Measurements from ENCODE around the gene POLR2J3.
"Not testable (repeated sequence)": the region's sequence is repeated elsewhere in the genome, so short reads cannot be mapped to it uniquely, and the experiment has no call there.

GRCh38 chr7:102618122-102618521 is 45.7 kb upstream of the POLR2J3 start:
- not testable (repeated sequence) for TF ChIP-seq POLR2A (IDR thresholded peaks at IDR 0.05; ENCODE audit: low read depth, low read length); CTCF (IDR thresholded peaks at IDR 0.05; ENCODE audit: extremely low read depth in 1 of 2, insufficient read depth in 1 of 2, low read depth in 1 of 2, low read length in 2 of 2); POLR2AphosphoS5 (IDR thresholded peaks at IDR 0.05; ENCODE audit: insufficient read depth, low read depth, low read length); MYC (IDR thresholded peaks at IDR 0.05; ENCODE audit: low read depth, low read length); EZH2 (IDR thresholded peaks at IDR 0.05; ENCODE audit: borderline replicate concordance, low read depth, low read length, severe bottlenecking)
